SK-N-SH (cell line): Measurements from ENCODE around the gene GALNT18. TPM values are rescaled to one million over a fixed set of nuclear protein-coding genes. Genes with fewer than 3 reads are reported as not detected.

Experiments
- CTCF ChIA-PET: fragments of 300-600, 350-600 bp; formaldehyde crosslinking; extraction: SDS; loops from one replicate; lab custom pipeline; 2021; lab: Yijun Ruan, JAX
- POLR2A ChIA-PET: fragments of 350-600 bp; sonication (Branson Sonifier 250); formaldehyde crosslinking; extraction: SDS; loops from one replicate; lab custom pipeline; 2020; ENCODE audit warnings: antibody characterized with exemption, inconsistent platforms; lab: Yijun Ruan, JAX
- DNase-seq: peaks from one replicate; pipeline ENCODE4 v3.0.0; 2012
- H2AFZ ChIP-seq: fragments of 200-600 bp; sonication (generic); 2 replicates; pipeline ENCODE4 v1.8.1; 2016; ENCODE audit warnings: antibody characterized with exemption, mild to moderate bottlenecking, low read depth
- H3F3A ChIP-seq: fragments of 200-600 bp; sonication (generic); replicated peaks from 2 replicates; pipeline ENCODE3; 2016; ENCODE audit warnings: antibody characterized with exemption, mild to moderate bottlenecking; ENCODE audit not compliant: insufficient read depth
- H3K27ac ChIP-seq, 2 experiments: fragments of 200-500 bp in 1 of 2; fragments of 200-600 bp in 1 of 2; sonication (Bioruptor generic) in 1 of 2; sonication (generic), shearing (Covaris generic) in 1 of 2; 2 replicates each; pipeline versions ENCODE4 v1.5.1 to v1.6.1; 2014 to 2016; ENCODE audit warnings: low read depth in 2 of 2, inconsistent platforms in 1 of 2, low read length in 1 of 2, mild to moderate bottlenecking in 1 of 2, mixed read lengths in 1 of 2
- H3K27me3 ChIP-seq: fragments of 200-600 bp; sonication (generic), shearing (Covaris generic); 2 replicates; pipeline ENCODE4 v1.6.1; 2016; ENCODE audit warnings: mixed run types; ENCODE audit not compliant: insufficient read depth
- H3K36me3 ChIP-seq, 2 experiments: fragments of 200-500 bp in 1 of 2; fragments of 200-600 bp in 1 of 2; sonication (Bioruptor generic) in 1 of 2; sonication (generic) in 1 of 2; replicated peaks in 1 of 2; 2 replicates each; pipeline versions ENCODE3 to v1.5.1; 2014 to 2016; ENCODE audit warnings: low read length in 1 of 2, mild to moderate bottlenecking in 1 of 2; ENCODE audit not compliant: insufficient read depth in 2 of 2, control insufficient read depth in 1 of 2
- H3K4me1 ChIP-seq, 2 experiments: fragments of 200-500 bp in 1 of 2; fragments of 200-600 bp in 1 of 2; sonication (Bioruptor generic) in 1 of 2; sonication (generic), shearing (Covaris generic) in 1 of 2; 2 replicates each; pipeline versions ENCODE4 v1.5.1 to v1.6.1; 2014 to 2016; ENCODE audit warnings: low read depth in 1 of 2, low read length in 1 of 2, mixed run types in 1 of 2; ENCODE audit not compliant: insufficient read depth in 2 of 2, control insufficient read depth in 1 of 2
- H3K4me2 ChIP-seq: fragments of 200-600 bp; sonication (generic), shearing (Covaris generic); 2 replicates; pipeline ENCODE4 v1.6.1; 2017; ENCODE audit warnings: mixed run types
- H3K4me3 ChIP-seq, 2 experiments: fragments of 200-500 bp in 1 of 2; fragments of 200-600 bp in 1 of 2; sonication (Bioruptor generic) in 1 of 2; sonication (generic), shearing (Covaris generic) in 1 of 2; 2 replicates each; pipeline versions ENCODE4 v1.5.1 to v1.8.1; 2014 to 2016; ENCODE audit warnings: low read depth in 2 of 2, inconsistent platforms in 1 of 2, low read length in 1 of 2, mild to moderate bottlenecking in 1 of 2, mixed read lengths in 1 of 2, moderate library complexity in 1 of 2
- H3K79me2 ChIP-seq: fragments of 200-600 bp; sonication (generic); 2 replicates; pipeline ENCODE4 v1.8.1; 2017; ENCODE audit warnings: mild to moderate bottlenecking; ENCODE audit not compliant: insufficient read depth
- H3K9ac ChIP-seq: fragments of 200-600 bp; sonication (generic); 2 replicates; pipeline ENCODE4 v1.6.1; 2017; ENCODE audit warnings: mixed run types
- H3K9me2 ChIP-seq: fragments of 200-600 bp; sonication (generic); 2 replicates; pipeline ENCODE4 v1.6.1; 2017; ENCODE audit warnings: mixed run types
- H3K9me3 ChIP-seq: fragments of 200-600 bp; sonication (generic); 2 replicates; pipeline ENCODE4 v1.6.1; 2017; ENCODE audit warnings: mixed run types, mild to moderate bottlenecking, moderate library complexity
- H4K20me1 ChIP-seq: fragments of 200-600 bp; sonication (generic); 2 replicates; pipeline ENCODE4 v1.6.1; 2017; ENCODE audit warnings: mild to moderate bottlenecking, mixed run types; ENCODE audit not compliant: insufficient read depth
- CHD2 ChIP-seq: fragments of 150-350 bp; IDR thresholded peaks from 2 replicates; pipeline ENCODE4 v1.6.1; 2018; ENCODE audit warnings: low read length; ENCODE audit not compliant: partially characterized antibody
- EZH2phosphoT487 ChIP-seq: fragments of 200-600 bp; sonication (generic); IDR thresholded peaks from 2 replicates; pipeline ENCODE4 v1.6.1; 2017; ENCODE audit warnings: low read depth, mixed run types, mild to moderate bottlenecking, antibody characterized with exemption, moderate library complexity, borderline replicate concordance
- FOXJ3 ChIP-seq: sonication (generic); formaldehyde crosslinking; IDR thresholded peaks from 2 replicates; pipeline ENCODE4 v1.5.1; 2020; ENCODE audit warnings: mild to moderate bottlenecking, missing genetic modification reagents
- JUND ChIP-seq: IDR thresholded peaks from 2 replicates; pipeline ENCODE4 v1.4.0; 2012
- MXI1 ChIP-seq: IDR thresholded peaks from 2 replicates; pipeline ENCODE4 v1.6.1; 2012; ENCODE audit warnings: mild to moderate bottlenecking, low read depth, low read length, improper control_type of control experiment
- RCOR1 ChIP-seq: fragments of 150-350 bp; IDR thresholded peaks from 2 replicates; pipeline ENCODE4 v1.6.1; 2017; ENCODE audit warnings: antibody characterized with exemption, low read length
- SMC3 ChIP-seq: IDR thresholded peaks from 2 replicates; pipeline ENCODE4 v1.6.1; 2012; ENCODE audit warnings: low read depth, low read length, improper control_type of control experiment
- TCF12 ChIP-seq: IDR thresholded peaks from 2 replicates; pipeline ENCODE4 v1.4.0; 2012
- TEAD4 ChIP-seq: IDR thresholded peaks from 2 replicates; pipeline ENCODE4 v1.4.0; 2012; ENCODE audit warnings: mild to moderate bottlenecking, borderline replicate concordance; ENCODE audit not compliant: insufficient read depth
- USF1 ChIP-seq: IDR thresholded peaks from 2 replicates; pipeline ENCODE4 v1.4.0; 2012; ENCODE audit warnings: low read depth, borderline replicate concordance
- YY1 ChIP-seq: IDR thresholded peaks from 2 replicates; pipeline ENCODE4 v1.4.0; 2012; ENCODE audit warnings: low read depth, mild to moderate bottlenecking
- WGBS: methylation state at CpG from one replicate; pipeline ENCODE4 v1.1.6; 2017; ENCODE audit warnings: low lambda C conversion rate; 5-methylcytosine and 5-hydroxymethylcytosine counted together
- polyA plus RNA-seq, 3 experiments: library from polyadenylated mRNA; depleted of rRNA; stranded (reverse); fragments of >200 nt; gene quantifications; 2 replicates each; pipeline ENCODE4 v1.2.3, GENCODE V29; 2012
- TF ChIP-seq, protein P1 (sequence below): IDR thresholded peaks from 2 replicates; pipeline ENCODE4 v1.4.0; 2012; ENCODE audit warnings: low read depth, borderline replicate concordance

Gene GALNT18
- polyA plus RNA-seq, 1 of the 3 experiments (the other 2 are of a cell fraction), result 0.64 TPM

GRCh38 chr11:11451501-11452005, 170.3 kb downstream of the GALNT18 start (continued):
- TF ChIP-seq USF1, result no peak
- TF ChIP-seq YY1, result no peak
- TF ChIP-seq, protein P1, sequence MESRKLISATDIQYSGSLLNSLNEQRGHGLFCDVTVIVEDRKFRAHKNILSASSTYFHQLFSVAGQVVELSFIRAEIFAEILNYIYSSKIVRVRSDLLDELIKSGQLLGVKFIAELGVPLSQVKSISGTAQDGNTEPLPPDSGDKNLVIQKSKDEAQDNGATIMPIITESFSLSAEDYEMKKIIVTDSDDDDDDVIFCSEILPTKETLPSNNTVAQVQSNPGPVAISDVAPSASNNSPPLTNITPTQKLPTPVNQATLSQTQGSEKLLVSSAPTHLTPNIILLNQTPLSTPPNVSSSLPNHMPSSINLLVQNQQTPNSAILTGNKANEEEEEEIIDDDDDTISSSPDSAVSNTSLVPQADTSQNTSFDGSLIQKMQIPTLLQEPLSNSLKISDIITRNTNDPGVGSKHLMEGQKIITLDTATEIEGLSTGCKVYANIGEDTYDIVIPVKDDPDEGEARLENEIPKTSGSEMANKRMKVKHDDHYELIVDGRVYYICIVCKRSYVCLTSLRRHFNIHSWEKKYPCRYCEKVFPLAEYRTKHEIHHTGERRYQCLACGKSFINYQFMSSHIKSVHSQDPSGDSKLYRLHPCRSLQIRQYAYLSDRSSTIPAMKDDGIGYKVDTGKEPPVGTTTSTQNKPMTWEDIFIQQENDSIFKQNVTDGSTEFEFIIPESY, result no peak

GRCh38 chr11:11450744-11451362, 171.0 kb downstream of the GALNT18 start:
- TF ChIP-seq, protein P1, result no peak
- TF ChIP-seq JUND (no peak), FOXJ3 (CRISPR knock-in tag) (no peak), CHD2 (no peak), RCOR1 (no peak), MXI1 (no peak), TEAD4 (no peak), EZH2phosphoT487 (no peak), TCF12 (no peak), SMC3 (no peak)
- CTCF ChIA-PET, result no interaction called here

More at GRCh38 chr11:11450744-11451362, 171.0 kb downstream of the GALNT18 start:
- Histone ChIP-seq H3K9me3 (no peaks in the 10 kb centered on the region), H4K20me1 (no peaks in the 10 kb centered on the region), H3K4me1 (peaks cover 0 to 4% of the 10 kb centered on the region in 2 experiments; a peak in 1 of 4 replicates), H3K4me3 (no peak overlapping the region), H3K9ac (no peak overlapping the region), H3K79me2 (no peaks in the 10 kb centered on the region), H3K9me2 (no peaks in the 10 kb centered on the region), H3K36me3 (no peaks in the 10 kb centered on the region), H2AFZ (no peak overlapping the region), H3K27me3 (no peaks in the 10 kb centered on the region), H3K27ac (no peak overlapping the region), H3F3A (no peaks in the 10 kb centered on the region), H3K4me2 (no peak overlapping the region)
- POLR2A ChIA-PET, result no interaction called here
- no peak for DNase-seq
- 54% methylated on average over 5 of the region's 5 CpGs for WGBS
